HFFc6 (cell line): Measurements from ENCODE around the gene NBAS. TPM values are rescaled to one million over a fixed set of nuclear protein-coding genes. Genes with fewer than 3 reads are reported as not detected.
"Not testable (repeated sequence)": the region's sequence is repeated elsewhere in the genome, so short reads cannot be mapped to it uniquely, and the experiment has no call there.

Experiments
- DNase-seq: peaks from one replicate; pipeline ENCODE4 v3.0.0-alpha.2; 2018
- H3K27ac Mint-ChIP-seq: 2 replicates; pipeline ENCODE4 v1.8.0; 2020; ENCODE audit warnings: mild to moderate bottlenecking, mixed read lengths
- H3K27me3 Mint-ChIP-seq: 2 replicates; pipeline ENCODE4 v1.8.0; 2021; ENCODE audit warnings: mild to moderate bottlenecking, moderate library complexity, mixed read lengths; ENCODE audit not compliant: insufficient read depth
- H3K36me3 Mint-ChIP-seq: 2 replicates; pipeline ENCODE4 v1.8.0; 2021; ENCODE audit warnings: low read depth, mixed read lengths
- H3K4me1 Mint-ChIP-seq: 2 replicates; pipeline ENCODE4 v1.8.0; 2020; ENCODE audit warnings: low read depth, mixed read lengths
- H3K4me3 Mint-ChIP-seq: 2 replicates; pipeline ENCODE4 v1.8.0; 2020; ENCODE audit warnings: mild to moderate bottlenecking, moderate library complexity, mixed read lengths
- H3K9me3 Mint-ChIP-seq: 2 replicates; pipeline ENCODE4 v1.8.0; 2020; ENCODE audit warnings: mild to moderate bottlenecking, mixed read lengths
- total RNA-seq, 6 experiments: library from RNA; stranded (reverse); fragmentation: NEBNext Ultra II Directional; extraction: Animal tissue kit (Norgen Biotek cat#: 25700); gene quantifications; 2 replicates in 1 of 6; 3 replicates in 5 of 6; pipeline ENCODE4 v1.2.3, GENCODE V29; 2021
- TF ChIP-seq, protein P1 (sequence below): fragments of 200-600 bp; sonication (generic); IDR thresholded peaks from 2 replicates; pipeline ENCODE4 v1.5.0; 2021; ENCODE audit warnings: antibody characterized with exemption, mild to moderate bottlenecking

The NBAS gene
- total RNA-seq, 6 experiments from 2014 or later, result 43.5 to 54.0 (median 52.2) TPM

DNA sequence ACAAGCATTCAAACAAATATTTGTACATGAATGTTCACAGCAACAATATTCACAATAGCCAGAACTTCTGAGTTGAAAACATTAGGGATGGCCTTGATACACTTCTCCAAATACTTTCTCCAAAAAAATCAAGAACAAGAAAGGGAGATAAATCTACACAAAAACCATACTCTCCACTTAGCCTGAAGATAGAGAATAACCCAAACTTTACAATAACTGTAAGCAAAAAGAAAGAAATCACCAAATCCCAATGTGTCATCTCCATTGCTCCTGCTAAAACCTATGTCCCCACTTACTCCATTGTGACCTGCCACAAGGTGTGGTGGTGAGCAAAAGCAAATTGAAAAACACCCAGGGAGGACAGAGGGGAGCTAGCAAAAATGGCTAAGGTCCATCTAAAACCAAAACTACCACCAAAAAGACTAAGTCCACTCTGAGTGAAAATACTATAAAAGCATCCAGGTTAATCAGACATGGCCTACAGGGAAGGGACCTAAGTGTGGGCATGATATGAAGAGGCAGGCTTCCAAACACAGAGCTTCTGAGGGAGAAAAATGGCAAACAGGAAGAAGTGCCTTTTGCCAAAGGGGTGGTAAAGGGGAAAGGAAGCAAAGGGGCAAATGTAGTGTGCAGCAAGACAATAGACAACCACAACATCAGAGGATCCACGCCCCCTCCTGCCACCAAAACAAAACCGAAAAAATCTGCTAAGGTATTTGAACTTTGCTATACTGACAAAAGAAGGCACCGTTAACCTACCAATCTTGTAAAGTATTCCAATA is 56.1 kb downstream of the NBAS start:
- DNase-seq, result no peak
- H3K27me3 Mint-ChIP-seq, result no peaks in the 10 kb centered on the region; the same call in 1 of the 2 replicates
- no peak overlapping the region; the same call in 1 of the 2 replicates for H3K27ac Mint-ChIP-seq
- no peak overlapping the region for H3K4me3 Mint-ChIP-seq
- peaks cover 17% of the 10 kb centered on the region for H3K4me1 Mint-ChIP-seq
- H3K36me3 Mint-ChIP-seq, result peaks cover 12% of the 10 kb centered on the region
- TF ChIP-seq, protein P1, sequence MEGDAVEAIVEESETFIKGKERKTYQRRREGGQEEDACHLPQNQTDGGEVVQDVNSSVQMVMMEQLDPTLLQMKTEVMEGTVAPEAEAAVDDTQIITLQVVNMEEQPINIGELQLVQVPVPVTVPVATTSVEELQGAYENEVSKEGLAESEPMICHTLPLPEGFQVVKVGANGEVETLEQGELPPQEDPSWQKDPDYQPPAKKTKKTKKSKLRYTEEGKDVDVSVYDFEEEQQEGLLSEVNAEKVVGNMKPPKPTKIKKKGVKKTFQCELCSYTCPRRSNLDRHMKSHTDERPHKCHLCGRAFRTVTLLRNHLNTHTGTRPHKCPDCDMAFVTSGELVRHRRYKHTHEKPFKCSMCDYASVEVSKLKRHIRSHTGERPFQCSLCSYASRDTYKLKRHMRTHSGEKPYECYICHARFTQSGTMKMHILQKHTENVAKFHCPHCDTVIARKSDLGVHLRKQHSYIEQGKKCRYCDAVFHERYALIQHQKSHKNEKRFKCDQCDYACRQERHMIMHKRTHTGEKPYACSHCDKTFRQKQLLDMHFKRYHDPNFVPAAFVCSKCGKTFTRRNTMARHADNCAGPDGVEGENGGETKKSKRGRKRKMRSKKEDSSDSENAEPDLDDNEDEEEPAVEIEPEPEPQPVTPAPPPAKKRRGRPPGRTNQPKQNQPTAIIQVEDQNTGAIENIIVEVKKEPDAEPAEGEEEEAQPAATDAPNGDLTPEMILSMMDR, result no peak
- no peaks in the 10 kb centered on the region for H3K9me3 Mint-ChIP-seq

DNA sequence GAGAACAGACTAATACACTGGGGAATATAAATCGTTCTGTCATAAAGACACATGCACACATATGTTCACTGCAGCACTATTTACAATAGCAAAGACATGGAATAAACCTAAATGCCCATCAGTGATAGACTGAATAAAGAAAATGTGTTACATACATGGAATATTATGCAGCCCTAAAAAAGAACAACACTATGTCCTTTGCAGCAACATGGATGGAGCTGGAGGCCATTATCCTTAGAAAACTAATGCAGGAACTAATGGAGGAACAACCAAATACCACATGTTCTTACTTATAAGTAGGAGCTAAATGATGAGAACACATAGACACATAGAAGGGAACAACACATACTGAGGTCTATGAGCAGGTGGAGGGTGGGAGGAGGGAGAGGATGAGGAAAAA is 61.9 kb downstream of the NBAS start:
- not testable (repeated sequence) for H3K4me3 Mint-ChIP-seq, H3K4me1 Mint-ChIP-seq, H3K27ac Mint-ChIP-seq, H3K27me3 Mint-ChIP-seq, H3K9me3 Mint-ChIP-seq, DNase-seq
- H3K36me3 Mint-ChIP-seq, result peaks cover 41% of the 10 kb centered on the region

DNA sequence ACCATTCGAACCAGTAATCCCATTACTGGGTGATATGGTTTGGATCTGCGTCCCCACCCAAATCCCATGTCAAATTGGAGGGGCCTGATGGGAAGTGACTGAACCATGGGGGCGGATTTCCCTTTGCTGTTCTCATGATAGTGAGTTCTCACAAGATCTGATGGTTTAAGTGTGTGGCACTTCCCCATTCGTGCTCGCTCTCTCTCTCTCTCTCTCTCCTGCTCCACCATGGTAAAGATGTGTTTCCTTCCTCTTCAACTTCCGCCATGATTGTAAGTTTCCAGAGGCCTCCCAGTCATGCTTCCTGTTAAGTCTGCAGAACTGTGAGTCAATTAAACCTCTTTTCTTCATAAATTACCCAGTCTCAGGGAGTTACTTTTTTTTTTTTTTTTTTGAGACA is 62.6 kb downstream of the NBAS start:
- DNase-seq, result no peak
- TF ChIP-seq, protein P1, result no peak
- Mint-ChIP-seq H3K4me3 (no peak overlapping the region), H3K27me3 (no peaks in the 10 kb centered on the region), H3K27ac (no peak overlapping the region), H3K4me1 (0 out of 2 replicates have a peak, but pooled peaks cover 6% of the 10 kb centered on the region), H3K36me3 (peaks cover 41% of the 10 kb centered on the region), H3K9me3 (no peaks in the 10 kb centered on the region)

DNA sequence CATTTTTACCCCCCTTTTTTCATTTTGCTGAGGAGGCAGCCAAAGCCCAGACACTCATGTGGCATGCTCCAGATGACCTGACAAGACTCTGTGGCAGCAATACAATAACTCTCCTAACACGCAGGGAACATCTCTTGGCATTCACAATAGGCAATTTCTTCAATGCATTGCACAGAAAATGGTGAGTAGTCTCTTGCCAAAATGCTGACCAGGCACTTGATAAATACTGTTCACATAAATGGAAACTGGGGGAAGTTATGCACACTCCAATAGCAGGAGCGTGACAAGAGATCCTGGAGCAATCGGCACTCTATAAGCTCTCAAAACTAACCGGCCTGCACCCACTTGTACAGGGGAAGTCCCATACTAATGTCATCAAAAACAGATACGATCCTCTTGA is 66.3 kb downstream of the NBAS start:
- Mint-ChIP-seq H3K36me3 (peaks cover 42% of the 10 kb centered on the region), H3K4me1 (peaks cover 13% of the 10 kb centered on the region), H3K27ac (no peak overlapping the region), H3K27me3 (no peaks in the 10 kb centered on the region), H3K9me3 (no peaks in the 10 kb centered on the region), H3K4me3 (no peak overlapping the region)
- no peak for DNase-seq
- TF ChIP-seq, protein P1, result no peak

GRCh38 chr2:15492773-15493325 is 68.3 kb downstream of the NBAS start:
- H3K27ac Mint-ChIP-seq, result no peak overlapping the region
- H3K4me3 Mint-ChIP-seq, result no peak overlapping the region
- DNase-seq, result no peak
- peaks cover 34% of the 10 kb centered on the region for H3K36me3 Mint-ChIP-seq
- TF ChIP-seq, protein P1, result no peak
- no peaks in the 10 kb centered on the region for H3K27me3 Mint-ChIP-seq
- H3K9me3 Mint-ChIP-seq, result no peaks in the 10 kb centered on the region
- peaks cover 13% of the 10 kb centered on the region for H3K4me1 Mint-ChIP-seq

DNA sequence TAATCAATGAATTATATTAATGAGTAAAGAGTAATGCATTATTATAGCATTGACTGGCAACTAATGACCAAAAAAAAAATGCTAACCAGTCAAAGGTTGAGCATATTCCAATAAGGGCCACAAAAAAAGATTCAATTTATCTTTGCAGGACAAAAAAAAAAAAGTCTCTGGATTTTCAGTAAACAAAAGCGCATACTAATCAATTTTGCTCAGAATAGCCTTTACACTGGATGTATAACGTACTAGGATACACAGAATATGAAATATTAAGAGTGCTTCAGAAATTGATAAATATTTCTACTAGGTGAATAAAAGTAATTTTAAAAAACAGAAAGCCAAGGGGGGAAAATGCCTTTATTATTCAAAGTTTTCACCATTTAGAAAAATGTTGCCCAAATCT is 74.4 kb downstream of the NBAS start:
- Mint-ChIP-seq H3K4me1 (no peaks in the 10 kb centered on the region; the same call in 1 of the 2 replicates), H3K4me3 (no peak overlapping the region), H3K36me3 (peaks cover 34% of the 10 kb centered on the region), H3K27ac (no peak overlapping the region), H3K9me3 (no peaks in the 10 kb centered on the region), H3K27me3 (no peaks in the 10 kb centered on the region)
- no peak for DNase-seq
- TF ChIP-seq, protein P1, result no peak
